Skeletal muscle satellite cell (primary cell): ENCODE data around the gene CTRL.

Source experiments
- H3K27me3 ChIP-seq: 2 replicates; pipeline ENCODE4 v1.7.0; 2013; ENCODE audit warnings: low read length; ENCODE audit not compliant: control insufficient read depth, insufficient read depth
- H3K36me3 ChIP-seq: 2 replicates; pipeline ENCODE4 v1.7.0; 2013; ENCODE audit warnings: mild to moderate bottlenecking, control low read depth, low read length; ENCODE audit not compliant: insufficient read depth
- H3K4me1 ChIP-seq: 2 replicates; pipeline ENCODE4 v1.7.0; 2013; ENCODE audit warnings: low read length; ENCODE audit not compliant: control insufficient read depth, insufficient read depth
- H3K4me2 ChIP-seq: 2 replicates; pipeline ENCODE4 v1.7.0; 2013; ENCODE audit warnings: mild to moderate bottlenecking, low read length
- H3K4me3 ChIP-seq: 2 replicates; pipeline ENCODE4 v1.7.0; 2013; ENCODE audit warnings: low read length
- H3K9ac ChIP-seq: 2 replicates; pipeline ENCODE4 v1.7.0; 2013; ENCODE audit warnings: mild to moderate bottlenecking, low read depth, low read length, moderate library complexity
- H3K9me3 ChIP-seq: replicated peaks from 2 replicates; pipeline ENCODE4 v1.7.0; 2013; ENCODE audit warnings: mild to moderate bottlenecking, control low read depth, low read length

CTRL gene

DNA sequence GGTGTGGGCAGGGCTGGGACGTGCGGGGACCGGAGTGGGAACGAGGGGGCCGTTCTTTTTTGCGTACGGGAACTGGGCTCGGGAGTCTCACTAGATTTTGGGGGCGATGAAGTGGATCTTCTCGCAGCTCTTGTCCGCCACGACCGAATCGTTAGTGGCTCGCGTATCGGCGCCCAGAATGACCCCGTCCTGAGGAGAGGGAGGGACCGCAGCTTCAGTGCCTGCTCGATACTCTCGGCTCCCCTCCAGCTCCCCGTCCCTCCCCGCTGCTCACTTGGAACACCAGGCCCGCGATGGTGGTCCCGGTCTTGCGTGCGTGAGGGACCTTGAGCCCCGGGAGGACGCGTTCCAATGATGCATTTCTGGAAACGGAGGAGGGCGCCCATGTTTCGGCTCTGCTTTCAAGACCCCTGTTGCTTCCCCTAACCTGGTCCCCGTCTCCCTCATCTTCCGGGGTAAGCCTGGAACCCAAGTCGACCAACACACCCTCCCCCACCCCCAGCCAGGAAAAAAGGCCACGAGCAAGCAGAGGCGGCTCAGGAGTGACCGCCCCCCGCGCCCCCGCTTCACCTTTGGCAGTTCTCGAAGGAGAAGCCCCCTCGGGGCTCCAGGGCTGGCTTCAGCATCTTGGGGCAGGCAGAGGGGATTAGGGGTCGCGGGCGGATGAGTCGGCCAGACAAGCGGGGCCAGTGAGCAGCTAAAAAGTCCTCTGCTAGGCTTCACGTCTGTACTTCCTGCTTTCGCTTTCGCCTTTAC lies 4.6 kb upstream of the CTRL start, which contains the start of gene PSMB10:
Gene PSMB10 (minus strand): TSS at position 727 of the 756 bp plus-strand sequence. CDS start 101 bp downstream, at position 626.
- peak within 1 kb of the TSS; percentile 88 for H3K9ac ChIP-seq
- H3K36me3 ChIP-seq = peaks cover 22% of the 10 kb centered on the region
- H3K4me2 ChIP-seq = peak within 1 kb of the TSS; percentile 97
- H3K9me3 ChIP-seq = no peaks in the 10 kb centered on the region
- H3K4me1 ChIP-seq = peaks cover 23% of the 10 kb centered on the region
- H3K4me3 ChIP-seq = peak within 1 kb of the TSS; percentile 77
- no peaks in the 10 kb centered on the region for H3K27me3 ChIP-seq

DNA sequence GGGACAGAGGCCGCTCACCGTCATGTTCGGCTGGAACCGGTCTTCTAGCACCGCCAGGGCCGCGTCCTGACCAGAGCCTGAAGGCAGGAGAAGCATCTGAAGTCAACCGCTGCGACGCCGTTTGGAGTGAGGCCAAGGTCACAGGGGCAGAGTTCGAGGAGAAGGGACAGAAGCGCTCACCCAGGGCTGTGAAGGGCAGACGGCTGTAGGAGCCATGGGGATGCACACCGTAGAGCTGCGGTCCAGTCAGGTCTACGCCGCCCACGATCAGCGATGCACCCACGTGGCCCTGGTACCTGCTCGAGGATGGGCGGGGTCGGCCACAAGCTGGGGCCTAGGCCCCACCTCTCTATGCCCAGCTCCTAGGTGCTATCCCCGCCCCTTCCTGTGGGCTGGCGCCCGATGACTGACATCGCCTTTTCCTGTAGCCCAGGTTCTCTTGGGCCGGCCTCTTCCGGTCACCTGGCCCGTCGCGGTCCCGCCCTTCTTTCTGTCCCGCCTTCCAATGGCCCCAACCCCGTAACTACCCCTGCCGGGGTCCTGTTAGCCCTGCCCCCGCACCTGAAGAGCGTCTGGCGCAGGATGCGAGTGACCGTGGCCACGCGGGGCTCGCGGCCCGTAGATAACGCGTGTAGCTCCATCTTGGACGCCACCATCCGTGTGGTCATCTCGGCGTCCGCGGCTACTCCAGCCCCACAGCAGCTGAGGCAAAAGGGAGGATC lies 3.9 kb upstream of the CTRL start:
- Histone ChIP-seq H3K4me2 (peak overlapping the region; percentile 97), H3K9me3 (no peaks in the 10 kb centered on the region), H3K9ac (peak overlapping the region; percentile 88), H3K27me3 (no peaks in the 10 kb centered on the region), H3K36me3 (peaks cover 15% of the 10 kb centered on the region), H3K4me3 (peak overlapping the region; percentile 77), H3K4me1 (peaks cover 23% of the 10 kb centered on the region)

DNA sequence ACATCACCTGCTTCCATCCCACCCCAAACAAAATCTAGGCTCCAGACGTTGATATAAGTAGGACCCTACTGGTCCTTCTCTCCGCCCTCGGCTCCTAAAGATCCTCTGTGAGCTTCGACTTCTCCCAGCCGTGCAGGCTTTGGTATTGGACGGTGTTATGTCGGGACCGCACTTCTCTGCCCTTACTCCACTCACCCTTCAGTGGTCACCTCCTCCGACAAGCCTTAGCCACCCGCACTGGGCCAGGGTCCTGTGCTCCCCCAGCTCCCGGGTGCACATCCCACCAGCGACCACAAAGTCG lies 3.4 kb upstream of the CTRL start:
- peaks cover 10% of the 10 kb centered on the region for H3K36me3 ChIP-seq
- peak overlapping the region; percentile 97 for H3K4me2 ChIP-seq
- no peaks in the 10 kb centered on the region for H3K9me3 ChIP-seq
- peak overlapping the region; percentile 77 for H3K4me3 ChIP-seq
- H3K27me3 ChIP-seq = no peaks in the 10 kb centered on the region
- H3K9ac ChIP-seq = peak overlapping the region; percentile 88
- H3K4me1 ChIP-seq = peaks cover 23% of the 10 kb centered on the region

DNA sequence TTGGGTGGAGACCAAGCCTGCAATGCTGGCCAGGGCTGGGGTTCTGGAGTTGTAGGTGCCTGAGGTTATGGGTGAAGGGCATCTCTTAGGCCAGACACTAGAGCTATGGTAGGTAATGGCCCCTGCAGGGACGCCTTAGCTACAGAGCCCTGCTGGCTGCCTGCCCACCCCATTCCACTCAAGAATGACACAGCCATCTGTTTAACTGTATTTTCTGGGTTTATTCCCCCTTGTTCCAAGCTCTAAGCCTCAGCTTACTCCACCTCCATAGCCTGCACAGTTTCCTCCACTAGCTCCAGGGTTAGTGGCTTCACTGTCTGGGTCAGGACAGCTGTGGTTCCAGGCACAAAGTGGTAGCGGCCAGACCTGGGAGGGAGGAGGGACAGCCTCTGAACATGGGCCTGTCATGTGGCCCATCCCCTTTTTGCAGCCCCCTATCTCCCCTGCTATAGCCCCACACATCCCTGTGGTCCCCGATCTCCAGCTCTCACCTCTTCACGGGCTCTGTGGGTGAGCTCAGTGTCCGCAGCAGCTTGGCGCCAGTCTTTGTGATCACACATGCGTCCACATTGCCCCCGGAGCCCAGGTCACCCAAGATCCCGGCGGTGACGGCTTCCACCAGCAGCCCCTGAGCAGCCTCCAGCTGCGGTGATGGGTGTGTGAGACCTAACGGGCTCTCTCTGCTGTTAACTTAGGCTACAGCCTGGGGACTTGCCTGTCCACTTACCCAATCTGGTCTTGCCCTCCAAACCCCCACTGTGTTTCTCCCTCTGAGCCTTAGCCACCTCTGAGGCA lies 2.8 kb upstream of the CTRL start:
- Histone ChIP-seq H3K9me3 (no peaks in the 10 kb centered on the region), H3K4me2 (peak overlapping the region; percentile 97), H3K9ac (peak overlapping the region; percentile 88), H3K36me3 (peaks cover 4% of the 10 kb centered on the region), H3K27me3 (no peaks in the 10 kb centered on the region), H3K4me1 (peaks cover 23% of the 10 kb centered on the region), H3K4me3 (peak overlapping the region; percentile 77)

DNA sequence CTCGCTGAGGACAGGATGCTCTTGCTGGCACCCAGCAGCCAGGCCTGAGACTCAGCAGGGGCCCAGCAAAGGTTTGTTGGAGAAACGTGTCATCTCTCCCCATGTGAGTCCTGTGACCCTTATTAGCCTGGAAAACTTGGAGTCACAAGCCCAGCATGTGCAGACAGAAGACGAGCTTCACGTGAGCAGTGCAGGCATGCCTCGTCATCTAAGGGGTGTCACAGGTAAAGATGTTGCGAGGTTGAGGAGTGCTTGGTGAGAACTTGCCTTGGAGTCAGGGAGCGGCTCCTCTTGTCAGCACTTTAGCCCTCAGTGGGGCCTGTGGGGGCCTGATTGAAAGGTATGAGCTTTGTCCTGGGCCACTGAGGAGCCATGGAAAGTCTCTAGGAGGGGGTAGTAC lies 2.1 kb upstream of the CTRL start:
- H3K4me1 ChIP-seq = peaks cover 23% of the 10 kb centered on the region
- no peaks in the 10 kb centered on the region for H3K9me3 ChIP-seq
- no peak overlapping the region for H3K9ac ChIP-seq
- H3K27me3 ChIP-seq = no peaks in the 10 kb centered on the region
- H3K4me2 ChIP-seq = no peak overlapping the region
- peaks cover 2% of the 10 kb centered on the region for H3K36me3 ChIP-seq
- H3K4me3 ChIP-seq = no peak overlapping the region

DNA sequence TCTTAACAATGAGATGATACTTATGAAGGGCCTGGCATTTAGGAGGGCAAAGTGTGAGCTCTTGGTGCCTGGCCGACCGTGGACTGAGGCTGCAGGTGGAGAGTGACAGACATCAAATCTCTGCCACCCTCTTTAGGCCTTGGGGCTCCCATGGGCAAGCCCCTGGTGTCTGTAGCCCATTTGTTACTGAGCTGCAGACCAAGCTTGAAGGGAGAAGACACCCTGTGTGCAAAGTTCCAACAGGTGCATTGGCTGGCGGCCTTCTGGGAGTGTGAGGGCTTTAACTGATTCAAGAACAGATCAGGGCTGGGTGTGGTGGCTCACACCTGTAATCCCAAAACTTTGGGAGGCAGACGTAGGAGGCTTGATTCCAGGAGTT lies 789 bp upstream of the CTRL start:
- Histone ChIP-seq H3K4me3 (no peak overlapping the region), H3K4me2 (no peak overlapping the region), H3K9me3 (no peaks in the 10 kb centered on the region), H3K36me3 (peaks cover 14% of the 10 kb centered on the region), H3K27me3 (no peaks in the 10 kb centered on the region), H3K4me1 (peaks cover 20% of the 10 kb centered on the region), H3K9ac (no peak overlapping the region)

DNA sequence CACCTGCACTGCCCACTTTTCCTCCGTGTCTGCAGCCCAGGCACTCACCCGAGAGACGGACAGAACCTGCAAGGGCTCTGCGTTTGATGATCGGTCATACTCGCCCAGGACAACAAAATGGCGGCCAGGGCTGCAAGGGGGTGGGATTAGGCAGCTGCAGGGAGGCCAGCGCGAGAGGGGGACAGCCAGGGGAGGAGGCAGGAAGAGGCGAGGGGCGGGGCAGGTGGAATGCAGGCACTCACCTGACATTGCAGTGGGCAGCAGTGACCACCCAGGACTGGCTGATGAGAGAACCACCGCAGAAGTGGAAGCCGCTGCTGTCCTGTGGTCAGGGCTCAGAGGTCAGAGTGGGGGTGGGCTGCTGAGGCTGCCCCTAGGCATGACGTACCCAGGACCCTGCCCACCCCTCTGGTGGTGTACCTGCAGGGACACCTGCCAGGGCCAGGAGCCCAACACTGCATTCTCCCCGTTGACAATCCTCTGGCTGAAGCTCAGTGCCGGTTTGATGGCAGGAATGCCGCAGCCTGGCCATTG lies 917 bp downstream of the CTRL start:
- H3K4me3 ChIP-seq = no peak overlapping the region
- H3K27me3 ChIP-seq = no peaks in the 10 kb centered on the region
- peaks cover 24% of the 10 kb centered on the region for H3K4me1 ChIP-seq
- H3K4me2 ChIP-seq = no peak overlapping the region
- peaks cover 17% of the 10 kb centered on the region for H3K36me3 ChIP-seq
- H3K9me3 ChIP-seq = no peaks in the 10 kb centered on the region
- H3K9ac ChIP-seq = no peak overlapping the region

DNA sequence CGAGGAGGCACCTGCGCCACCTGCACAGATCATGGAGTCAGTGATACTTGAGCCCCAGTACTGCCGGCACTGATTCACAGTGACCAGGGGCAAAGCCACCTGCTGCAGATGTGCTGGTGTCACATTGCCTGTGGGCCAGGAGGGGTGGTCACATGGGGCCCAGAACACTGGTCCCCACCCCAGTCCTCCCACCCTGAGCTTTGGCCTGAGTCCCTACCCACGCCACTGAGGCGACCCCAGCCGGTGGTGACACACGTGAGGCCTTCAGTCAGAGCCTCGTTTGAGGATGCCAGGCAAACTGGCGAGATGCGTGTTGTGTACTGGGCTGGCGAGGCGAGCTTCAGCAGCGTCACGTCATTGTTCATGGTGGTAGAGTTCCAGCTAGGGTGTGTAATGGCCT lies 1.5 kb downstream of the CTRL start:
- H3K9me3 ChIP-seq = no peaks in the 10 kb centered on the region
- H3K4me2 ChIP-seq = no peak overlapping the region
- H3K4me1 ChIP-seq = peaks cover 22% of the 10 kb centered on the region
- no peaks in the 10 kb centered on the region for H3K27me3 ChIP-seq
- H3K36me3 ChIP-seq = peaks cover 17% of the 10 kb centered on the region
- no peak overlapping the region for H3K4me3 ChIP-seq
- H3K9ac ChIP-seq = no peak overlapping the region

DNA sequence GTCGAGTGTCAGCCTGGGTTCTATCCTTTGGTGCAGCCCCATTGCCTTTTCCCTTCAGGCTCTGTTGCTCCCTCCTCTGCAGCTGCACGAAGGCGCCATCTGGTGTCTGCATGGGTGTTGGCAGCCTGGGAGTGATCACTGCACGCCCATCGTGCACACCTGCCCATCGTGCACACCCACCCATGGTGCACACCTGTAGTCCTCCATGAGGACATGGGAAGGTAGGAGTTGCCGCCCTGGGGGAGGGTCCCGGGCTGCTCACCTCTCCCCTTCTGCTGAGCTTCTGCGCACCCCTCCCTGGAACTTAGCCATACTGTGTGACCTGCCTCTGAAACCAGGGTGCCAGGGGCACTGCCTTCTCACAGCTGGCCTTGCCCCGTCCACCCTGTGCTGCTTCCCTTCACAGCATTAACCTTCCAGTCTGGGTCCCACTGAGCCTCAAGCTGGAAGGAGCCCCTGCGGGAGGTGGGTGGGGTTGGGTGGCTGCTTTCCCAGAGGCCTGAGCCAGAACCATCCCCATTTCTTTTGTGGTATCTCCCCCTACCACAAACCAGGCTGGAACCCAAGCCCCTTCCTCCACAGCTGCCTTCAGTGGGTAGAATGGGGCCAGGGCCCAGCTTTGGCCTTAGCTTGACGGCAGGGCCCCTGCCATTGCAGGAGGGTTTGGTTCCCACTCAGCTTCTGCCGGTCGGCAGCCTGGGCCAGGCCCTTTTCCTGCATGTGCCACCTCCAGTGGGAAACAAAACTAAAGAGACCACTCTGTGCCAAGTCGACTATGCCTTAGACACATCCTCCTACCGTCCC lies 2.9 kb downstream of the CTRL start:
- H3K27me3 ChIP-seq = no peaks in the 10 kb centered on the region
- no peaks in the 10 kb centered on the region for H3K9me3 ChIP-seq
- H3K36me3 ChIP-seq = peaks cover 23% of the 10 kb centered on the region
- peaks cover 13% of the 10 kb centered on the region for H3K4me1 ChIP-seq
- no peak overlapping the region for H3K4me2 ChIP-seq
- no peak overlapping the region for H3K4me3 ChIP-seq
- no peak overlapping the region for H3K9ac ChIP-seq

DNA sequence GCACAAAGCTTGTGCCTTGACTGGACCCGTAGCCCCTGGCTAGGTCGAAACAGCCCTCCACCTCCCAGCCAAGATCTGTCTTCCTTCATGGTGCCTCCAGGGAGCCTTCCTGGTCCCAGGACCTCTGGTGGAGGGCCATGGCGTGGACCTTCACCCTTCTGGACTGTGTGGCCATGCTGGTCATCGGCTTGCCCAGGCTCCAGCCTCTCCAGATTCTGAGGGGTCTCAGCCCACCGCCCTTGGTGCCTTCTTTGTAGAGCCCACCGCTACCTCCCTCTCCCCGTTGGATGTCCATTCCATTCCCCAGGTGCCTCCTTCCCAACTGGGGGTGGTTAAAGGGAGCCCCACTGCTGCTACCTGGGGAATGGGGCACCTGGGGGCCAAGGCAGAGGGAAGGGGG lies 3.5 kb downstream of the CTRL start:
- peaks cover 27% of the 10 kb centered on the region for H3K36me3 ChIP-seq
- no peaks in the 10 kb centered on the region for H3K27me3 ChIP-seq

More for the DNA sequence above, 3.5 kb downstream of the CTRL start:
- H3K9me3 ChIP-seq = no peaks in the 10 kb centered on the region
- H3K9ac ChIP-seq = no peak overlapping the region
- no peak overlapping the region for H3K4me3 ChIP-seq
- no peak overlapping the region for H3K4me2 ChIP-seq
- peaks cover 13% of the 10 kb centered on the region for H3K4me1 ChIP-seq
